GM20000 (cell line): ENCODE measurements around the gene ARL4C.

Experiments
- DNase-seq: peaks from one replicate; pipeline ENCODE4 v3.0.0; 2012; ENCODE audit warnings: low spot score
- CTCF ChIP-seq: IDR thresholded peaks from 2 replicates; pipeline ENCODE4 v1.5.1; 2012; ENCODE audit warnings: mild to moderate bottlenecking, control low read depth; ENCODE audit errors: extremely low read depth, missing control alignments

The ARL4C gene, protein sequence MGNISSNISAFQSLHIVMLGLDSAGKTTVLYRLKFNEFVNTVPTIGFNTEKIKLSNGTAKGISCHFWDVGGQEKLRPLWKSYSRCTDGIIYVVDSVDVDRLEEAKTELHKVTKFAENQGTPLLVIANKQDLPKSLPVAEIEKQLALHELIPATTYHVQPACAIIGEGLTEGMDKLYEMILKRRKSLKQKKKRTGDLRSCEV

DNA sequence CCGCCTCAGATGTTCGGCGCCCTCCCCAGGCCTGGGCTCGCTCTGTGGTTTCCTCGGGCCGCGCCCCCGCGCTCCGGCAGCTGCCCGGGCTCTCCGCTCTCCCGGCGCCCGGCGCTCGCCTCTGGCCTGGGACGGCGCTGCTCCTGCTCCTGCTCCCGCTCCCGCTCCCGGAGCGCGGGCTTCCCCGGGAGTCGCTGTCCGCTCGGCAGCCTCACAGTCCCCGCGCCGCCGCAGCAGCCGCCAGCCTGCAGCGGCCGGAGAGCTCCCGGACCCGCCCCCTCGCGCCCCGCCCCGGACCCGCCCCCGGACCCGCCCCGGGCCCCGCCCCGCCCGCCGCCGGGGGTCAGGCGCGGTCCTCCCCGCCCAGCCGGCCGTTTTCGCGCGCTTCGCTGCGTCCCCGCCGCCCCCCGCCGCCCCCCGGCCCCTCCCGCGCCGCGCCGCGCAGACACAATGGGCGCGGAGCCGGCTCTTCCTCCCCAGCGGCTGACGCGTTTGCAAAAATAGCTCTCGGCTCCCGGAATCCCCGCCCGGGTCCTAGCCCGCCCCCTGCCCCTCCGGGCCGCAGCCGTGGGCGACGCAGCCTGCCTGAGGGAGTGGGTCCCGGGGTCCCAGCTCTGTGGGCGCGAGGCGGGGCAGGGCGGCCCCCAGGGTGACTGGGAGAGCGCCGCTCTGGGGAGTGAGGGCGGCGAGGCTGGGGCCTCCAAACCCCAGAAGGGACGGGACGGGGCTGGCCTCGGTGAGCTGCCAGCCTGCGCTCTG is at the start of gene ARL4C:
TSS of gene ARL4C (minus strand) at position 247 of the 759 bp plus-strand sequence. CDS start 495 bp downstream, outside the sequence.
- TF ChIP-seq CTCF = no peak
- DNase-seq = peak; percentile 89

DNA sequence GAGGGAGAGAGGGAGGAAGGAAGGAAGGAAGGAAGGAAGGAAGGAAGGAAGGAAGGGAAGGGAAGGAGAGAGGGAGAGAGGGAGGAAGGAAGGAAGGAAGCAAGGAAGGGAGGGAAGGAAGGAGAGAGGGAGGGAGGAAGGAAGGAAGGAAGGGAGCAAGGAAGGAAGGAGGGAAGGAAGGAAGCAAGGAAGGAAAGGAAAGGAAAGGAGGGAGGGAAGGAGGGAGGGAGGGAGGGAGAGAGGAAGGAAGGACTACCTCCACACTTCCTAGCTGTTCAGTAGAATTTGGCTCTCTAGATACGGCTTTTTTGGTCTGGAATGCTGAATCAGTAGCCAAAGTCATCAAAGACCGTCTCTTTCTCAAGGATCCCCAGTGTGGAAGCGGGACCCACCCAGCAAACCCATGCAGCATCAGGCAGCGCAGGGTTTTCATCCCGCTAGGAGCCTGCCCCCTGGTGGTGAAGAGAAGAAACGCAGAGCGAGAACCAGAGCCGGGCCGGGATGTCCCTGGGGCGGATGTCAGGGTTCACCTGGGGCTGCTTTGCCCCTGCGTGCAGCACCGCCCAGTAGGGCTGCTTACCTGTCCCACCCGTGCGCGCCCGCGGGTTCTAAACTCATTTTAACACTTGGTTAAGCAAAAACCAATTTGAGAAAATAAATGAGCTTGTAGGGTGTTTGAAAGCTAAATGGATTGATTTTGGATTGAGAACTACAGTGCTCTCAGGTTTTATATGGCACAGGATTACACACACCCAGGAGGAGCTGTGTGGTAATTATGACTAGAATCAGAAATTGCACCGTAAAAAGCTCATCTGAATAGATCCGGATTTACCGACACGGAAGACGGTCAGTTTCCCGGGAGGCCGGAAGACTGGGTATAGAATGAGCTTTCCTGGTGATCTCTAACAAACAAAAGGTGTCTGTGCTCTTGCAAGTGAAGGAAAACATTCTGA is 48.1 kb upstream of the ARL4C start:
- peak; percentile 75 for DNase-seq
- TF ChIP-seq CTCF = peak; percentile 83

GRCh38 chr2:234542742-234543141 is 45.9 kb upstream of the ARL4C start:
- no peak for TF ChIP-seq CTCF
- DNase-seq = no peak

GRCh38 chr2:234537929-234538328 is 41.0 kb upstream of the ARL4C start:
- TF ChIP-seq CTCF = no peak
- no peak for DNase-seq

DNA sequence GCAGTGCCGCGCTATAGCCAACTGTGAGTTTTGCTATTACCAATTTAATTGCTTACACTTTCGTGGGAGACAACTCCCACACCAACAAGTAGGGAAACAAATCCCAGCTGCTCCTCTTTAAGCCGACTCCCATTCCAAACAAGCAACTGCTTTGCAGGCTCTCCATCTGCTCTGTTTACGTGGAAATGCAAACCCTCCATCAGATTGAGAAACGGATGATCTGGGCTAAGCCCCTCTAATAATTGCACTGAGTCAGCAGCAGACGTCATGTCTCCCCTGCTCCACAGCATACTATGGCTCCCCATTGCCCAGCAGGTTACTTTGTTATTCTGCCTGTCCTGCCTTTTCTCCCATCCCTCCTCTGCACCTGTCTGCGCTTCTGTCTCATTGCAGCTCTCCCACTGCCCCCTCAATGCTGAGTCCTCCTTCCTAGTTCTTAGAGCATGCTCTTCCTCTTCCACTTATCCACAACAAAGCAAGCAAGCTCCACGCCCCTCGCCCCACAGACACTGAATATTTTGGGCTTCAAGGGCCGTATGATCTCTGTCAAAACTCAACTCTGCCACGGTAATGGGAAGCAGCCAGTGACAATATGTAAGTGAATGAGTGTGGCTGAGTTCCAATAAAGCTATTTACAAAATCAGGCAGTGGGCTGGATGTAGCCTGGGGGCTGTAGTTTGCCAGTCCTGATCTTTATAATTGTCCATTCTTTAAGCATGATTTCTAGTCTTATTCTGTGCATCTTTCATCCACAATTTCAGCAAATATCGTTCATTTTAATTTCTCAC is 39.5 kb upstream of the ARL4C start:
- no peak for DNase-seq
- TF ChIP-seq CTCF = no peak

GRCh38 chr2:234535464-234535863 is 38.6 kb upstream of the ARL4C start:
- no peak for TF ChIP-seq CTCF
- no peak for DNase-seq
